B cell (primary cell): Measurements from ENCODE around the gene SHB. TPM values are rescaled to one million over a fixed set of nuclear protein-coding genes. Genes with fewer than 3 reads are reported as not detected.

Experiments
- ATAC-seq: fragments of 200-7000 bp; cut with Tn5 transposase; one replicate; pipeline ENCODE4 v1.10.0; 2021; ENCODE audit warnings: low read depth, mild to moderate bottlenecking, moderate number of reproducible peaks, moderate library complexity
- CTCF ChIA-PET: fragments of 350-600 bp; sonication (Branson Sonifier 250); formaldehyde crosslinking; loops from one replicate; lab custom pipeline; 2021; ENCODE audit warnings: antibody characterized with exemption, inconsistent platforms; lab: Charles Lee
- POLR2A ChIA-PET: fragments of 350-600 bp; sonication (Branson Sonifier 250); formaldehyde crosslinking; loops from one replicate; lab custom pipeline; 2021; ENCODE audit warnings: antibody characterized with exemption; lab: Charles Lee
- DNase-seq: peaks from one replicate; pipeline ENCODE4 v3.0.0; 2013
- H2AFZ ChIP-seq: 2 replicates; pipeline ENCODE4 v1.6.1; 2012; ENCODE audit warnings: mild to moderate bottlenecking, low read depth, low read length; ENCODE audit not compliant: insufficient read depth, poor library complexity, severe bottlenecking
- H3K27ac ChIP-seq, 2 donors: 1 replicate in 1 of 2; 2 replicates in 1 of 2; pipeline ENCODE4 v1.5.1; 2012 to 2013; ENCODE audit warnings: low read length in 2 of 2, mild to moderate bottlenecking in 2 of 2, moderate library complexity in 1 of 2
- H3K27me3 ChIP-seq, 4 experiments: fragments of 200-600 bp in 1 of 4; sonication (generic) in 1 of 4; replicated peaks in 1 of 4; 1 replicate in 2 of 4; 2 replicates in 2 of 4; pipeline versions ENCODE4 v1.6.1 to v1.7.0; 2013 to 2016; ENCODE audit warnings: low read length in 3 of 4, mild to moderate bottlenecking in 2 of 4, mixed read lengths in 1 of 4, moderate library complexity in 1 of 4; ENCODE audit not compliant: insufficient read depth in 4 of 4, control insufficient read depth in 3 of 4; ENCODE audit errors: control extremely low read depth in 1 of 4
- H3K36me3 ChIP-seq, 2 experiments: replicated peaks in 1 of 2; 1 replicate in 1 of 2; 2 replicates in 1 of 2; pipeline versions ENCODE4 v1.6.1 to v1.7.1; 2013; ENCODE audit warnings: low read length in 1 of 2; ENCODE audit not compliant: insufficient read depth in 2 of 2, control insufficient read depth in 1 of 2; ENCODE audit errors: control extremely low read depth in 1 of 2, extremely low read depth in 1 of 2
- H3K4me1 ChIP-seq, 2 donors: fragments of 200-600 bp in 1 of 2; sonication (generic) in 1 of 2; 1 replicate in 1 of 2; 2 replicates in 1 of 2; pipeline versions ENCODE4 v1.5.1 to v1.6.1; 2013 to 2017; ENCODE audit warnings: low read length in 2 of 2; ENCODE audit not compliant: control insufficient read depth in 2 of 2, insufficient read depth in 2 of 2
- H3K4me2 ChIP-seq: replicated peaks from 2 replicates; pipeline ENCODE3; 2012; ENCODE audit warnings: mild to moderate bottlenecking, low read depth, low read length; ENCODE audit not compliant: poor library complexity, severe bottlenecking
- H3K4me3 ChIP-seq, 5 experiments: fragments of 200-600 bp in 1 of 5; sonication (generic) in 1 of 5; 1 replicate in 3 of 5; 2 replicates in 2 of 5; pipeline versions ENCODE4 v1.5.1 to v1.7.0; 2011 to 2016; ENCODE audit warnings: low read length in 4 of 5, mild to moderate bottlenecking in 4 of 5, low read depth in 2 of 5, control low read depth in 1 of 5, moderate library complexity in 1 of 5; ENCODE audit not compliant: insufficient read depth in 1 of 5; ENCODE audit errors: control extremely low read depth in 1 of 5, extremely low read depth in 1 of 5
- H3K79me2 ChIP-seq: fragments of 200-600 bp; sonication (generic); one replicate; pipeline ENCODE4 v1.6.0; 2016; ENCODE audit warnings: low read length; ENCODE audit not compliant: control insufficient read depth, insufficient read depth
- H3K9ac ChIP-seq: fragments of 200-600 bp; sonication (generic); 2 replicates; pipeline ENCODE4 v1.6.1; 2017; ENCODE audit warnings: mild to moderate bottlenecking, low read length, moderate library complexity
- H3K9me3 ChIP-seq, 3 donors: one replicate each; pipeline versions ENCODE4 v1.6.1 to v1.7.1; 2013; ENCODE audit warnings: low read length in 2 of 3; ENCODE audit not compliant: control insufficient read depth in 2 of 3, insufficient read depth in 1 of 3; ENCODE audit errors: control extremely low read depth in 1 of 3
- H4K20me1 ChIP-seq: 2 replicates; pipeline ENCODE4 v1.6.0; 2012; ENCODE audit warnings: mild to moderate bottlenecking, low read length; ENCODE audit not compliant: insufficient read depth, control insufficient read depth, poor library complexity, severe bottlenecking
- H3K27ac Mint-ChIP-seq: one replicate; pipeline ENCODE4 v1.8.0; 2021; ENCODE audit warnings: mixed read lengths
- H3K27me3 Mint-ChIP-seq: one replicate; pipeline ENCODE4 v1.8.0; 2021; ENCODE audit warnings: mixed read lengths
- H3K4me1 Mint-ChIP-seq: one replicate; pipeline ENCODE4 v1.8.0; 2021; ENCODE audit warnings: mixed read lengths
- H3K4me3 Mint-ChIP-seq: one replicate; pipeline ENCODE4 v1.8.0; 2021; ENCODE audit warnings: mixed read lengths
- H3K9me3 Mint-ChIP-seq: one replicate; pipeline ENCODE4 v1.8.0; 2022; ENCODE audit warnings: mixed read lengths; ENCODE audit not compliant: insufficient read depth
- EZH2 ChIP-seq: IDR thresholded peaks from 2 replicates; pipeline ENCODE4 v1.6.1; 2012; ENCODE audit warnings: borderline replicate concordance, low read depth, mild to moderate bottlenecking, moderate library complexity, low read length; ENCODE audit not compliant: insufficient read depth, poor library complexity, severe bottlenecking
- WGBS: methylation state at CpG from one replicate; pipeline ENCODE4 v1.1.5; 2013; ENCODE audit warnings: missing lambda C conversion rate; ENCODE audit not compliant: insufficient coverage; 5-methylcytosine and 5-hydroxymethylcytosine counted together
- intact Hi-C: fragments of 100-400 bp; cut with micrococcal nuclease; formaldehyde crosslinking; loops from one replicate; pipeline ENCODE4 v1.10.0; 2022
- polyA plus RNA-seq: library from polyadenylated mRNA; depleted of rRNA; stranded (reverse); fragments of >200 nt; gene quantifications from 2 replicates; pipeline ENCODE4 v1.2.3, GENCODE V29; 2012
- total RNA-seq, 2 donors: library from RNA; stranded (reverse); fragments of 120-200 nt in 1 of 2; gene quantifications; 1 replicate in 1 of 2; 2 replicates in 1 of 2; pipeline versions ENCODE4 v1.2.3 to v1.2.4, GENCODE V29; 2013 to 2022
- TF ChIP-seq, protein P1 (sequence below): fragments of 200-600 bp; IDR thresholded peaks from one replicate; pipeline ENCODE4 v1.8.0; 2022; ENCODE audit warnings: antibody characterized with exemption, mild to moderate bottlenecking

The SHB gene
- total and polyA plus RNA-seq, 2 donors (not counting 1 experiment from before 2014, with no cell fraction given): 0.06 to 1.9 TPM

- H3K36me3 ChIP-seq: no peaks in the 10 kb centered on the region
- CTCF ChIA-PET: no interaction called here
- Mint-ChIP-seq H3K27me3 (peaks cover 9% of the 10 kb centered on the region), H3K27ac (no peak overlapping the region), H3K4me1 (no peaks in the 10 kb centered on the region), H3K4me3 (no peak overlapping the region), H3K9me3 (no peaks in the 10 kb centered on the region)
- H3K79me2 ChIP-seq: no peaks in the 10 kb centered on the region
- intact Hi-C loops: no loop called here
- no peak overlapping the region for H3K9ac ChIP-seq
- POLR2A ChIA-PET: no interaction called here
- WGBS: 95% methylated on average over 12 of the region's 13 CpGs
- H2AFZ ChIP-seq: no peak overlapping the region
- no peaks in the 10 kb centered on the region for H3K9me3 ChIP-seq
- no peak for DNase-seq
- ATAC-seq: no peak
- no peak overlapping the region for H3K4me3 ChIP-seq
- H4K20me1 ChIP-seq: no peaks in the 10 kb centered on the region
- H3K27ac ChIP-seq: no peak overlapping the region
- no peak for TF ChIP-seq EZH2
- TF ChIP-seq, protein P1, sequence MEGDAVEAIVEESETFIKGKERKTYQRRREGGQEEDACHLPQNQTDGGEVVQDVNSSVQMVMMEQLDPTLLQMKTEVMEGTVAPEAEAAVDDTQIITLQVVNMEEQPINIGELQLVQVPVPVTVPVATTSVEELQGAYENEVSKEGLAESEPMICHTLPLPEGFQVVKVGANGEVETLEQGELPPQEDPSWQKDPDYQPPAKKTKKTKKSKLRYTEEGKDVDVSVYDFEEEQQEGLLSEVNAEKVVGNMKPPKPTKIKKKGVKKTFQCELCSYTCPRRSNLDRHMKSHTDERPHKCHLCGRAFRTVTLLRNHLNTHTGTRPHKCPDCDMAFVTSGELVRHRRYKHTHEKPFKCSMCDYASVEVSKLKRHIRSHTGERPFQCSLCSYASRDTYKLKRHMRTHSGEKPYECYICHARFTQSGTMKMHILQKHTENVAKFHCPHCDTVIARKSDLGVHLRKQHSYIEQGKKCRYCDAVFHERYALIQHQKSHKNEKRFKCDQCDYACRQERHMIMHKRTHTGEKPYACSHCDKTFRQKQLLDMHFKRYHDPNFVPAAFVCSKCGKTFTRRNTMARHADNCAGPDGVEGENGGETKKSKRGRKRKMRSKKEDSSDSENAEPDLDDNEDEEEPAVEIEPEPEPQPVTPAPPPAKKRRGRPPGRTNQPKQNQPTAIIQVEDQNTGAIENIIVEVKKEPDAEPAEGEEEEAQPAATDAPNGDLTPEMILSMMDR: no peak
- no peaks in the 10 kb centered on the region for H3K4me1 ChIP-seq
- no peak overlapping the region for H3K4me2 ChIP-seq
- H3K27me3 ChIP-seq: no peaks in the 10 kb centered on the region
These were observed 51.7 kb downstream of the SHB start for GRCh38 chr9:38017149-38017884.

- no peaks in the 10 kb centered on the region for H3K9me3 Mint-ChIP-seq
- H3K27me3 ChIP-seq: no peaks in the 10 kb centered on the region
- H3K36me3 ChIP-seq: no peaks in the 10 kb centered on the region
- no peak overlapping the region for H2AFZ ChIP-seq
- intact Hi-C loops: no loop called here
- DNase-seq (no peak), ATAC-seq (no peak)
- no peaks in the 10 kb centered on the region for H4K20me1 ChIP-seq
- no peak overlapping the region for H3K9ac ChIP-seq
- WGBS: 89% methylated on average over 10 of the region's 12 CpGs
- H3K9me3 ChIP-seq: no peaks in the 10 kb centered on the region
- no peaks in the 10 kb centered on the region for H3K4me1 Mint-ChIP-seq
- H3K4me3 ChIP-seq: no peak overlapping the region
- no peaks in the 10 kb centered on the region for H3K4me1 ChIP-seq
- TF ChIP-seq, protein P1: no peak
- TF ChIP-seq EZH2: no peak
- H3K4me3 Mint-ChIP-seq: no peak overlapping the region
- POLR2A ChIA-PET: no interaction called here
- no peaks in the 10 kb centered on the region for H3K79me2 ChIP-seq
- peaks cover 9% of the 10 kb centered on the region for H3K27me3 Mint-ChIP-seq
- no peak overlapping the region for H3K27ac ChIP-seq
- no peak overlapping the region for H3K4me2 ChIP-seq
- CTCF ChIA-PET: no interaction called here
- H3K27ac Mint-ChIP-seq: no peak overlapping the region
These were observed 52.5 kb downstream of the SHB start for GRCh38 chr9:38016375-38017135.
